ENCODE results near the gene RAB11FIP3.

The RAB11FIP3 gene

DNA sequence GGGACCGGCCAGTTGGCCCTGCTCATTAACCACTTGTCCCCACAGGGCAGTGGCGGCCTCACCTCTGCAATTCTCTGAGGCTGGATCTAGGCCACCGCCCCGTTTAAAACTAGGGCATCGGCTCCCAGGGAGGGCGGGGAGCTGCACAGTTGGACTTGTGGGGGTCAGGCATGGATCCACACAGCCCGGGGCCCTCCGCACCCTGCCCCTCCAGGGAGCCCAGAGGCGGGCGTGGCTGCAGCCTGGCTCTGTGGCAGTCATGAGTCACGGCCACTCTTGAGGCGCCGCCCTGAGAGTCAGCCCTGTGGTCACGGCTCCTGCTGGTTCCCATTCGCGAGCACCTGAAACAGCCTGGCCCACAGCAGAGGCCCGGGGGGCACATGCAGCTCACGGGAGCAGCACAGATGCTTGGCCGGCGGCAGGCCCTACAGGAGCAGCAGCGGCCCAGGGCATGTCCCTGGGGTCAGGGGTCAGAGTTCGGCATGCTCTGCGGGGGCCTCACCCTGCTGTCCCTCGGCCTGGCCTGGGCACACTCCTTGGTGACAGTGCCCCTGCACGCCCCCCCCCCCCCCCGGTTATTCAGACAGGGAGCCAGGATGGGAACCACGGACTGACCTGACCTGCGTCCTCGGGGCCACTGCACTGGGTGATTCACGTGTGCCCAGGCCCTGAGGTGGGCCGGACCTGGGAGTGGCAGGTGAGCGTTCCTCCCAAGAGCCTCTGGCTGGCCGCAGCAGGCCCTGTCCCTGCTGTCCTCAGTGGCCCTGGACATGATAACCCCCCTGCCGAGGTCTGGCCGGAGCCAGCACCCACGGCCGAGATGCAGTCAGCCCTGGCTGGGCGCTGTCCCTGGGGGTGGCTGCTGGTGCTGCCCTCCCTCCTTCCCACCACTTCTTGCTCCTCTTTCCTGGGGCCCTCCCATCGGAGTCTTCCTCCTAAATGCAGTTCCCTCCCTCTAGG, 110.3 kb downstream of the RAB11FIP3 start:
- no peak for DNase-seq

DNA sequence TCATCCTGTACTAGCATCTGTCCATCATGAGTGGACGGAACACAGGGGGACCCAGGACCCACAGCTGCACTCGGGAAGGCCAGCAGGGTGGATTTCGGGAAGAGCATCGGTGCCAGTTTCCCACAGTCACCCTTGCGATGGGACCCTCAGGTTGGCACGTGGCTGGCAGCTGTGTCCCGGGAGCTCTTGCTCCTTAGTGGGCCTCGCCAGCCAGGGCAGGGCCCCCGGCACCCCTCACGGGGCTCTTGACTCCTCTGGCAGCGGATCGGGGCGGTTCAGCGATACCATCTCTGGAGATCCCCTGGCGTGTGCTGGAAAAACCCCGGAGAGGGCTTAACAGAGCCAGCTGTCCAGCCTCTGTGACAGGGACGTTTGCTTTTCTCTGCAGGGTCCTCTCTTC, 111.3 kb downstream of the RAB11FIP3 start:
- no peak for DNase-seq

- DNase-seq = no peak
Measured at GRCh38 chr16:537415-538335, 112.2 kb downstream of the RAB11FIP3 start.

DNA sequence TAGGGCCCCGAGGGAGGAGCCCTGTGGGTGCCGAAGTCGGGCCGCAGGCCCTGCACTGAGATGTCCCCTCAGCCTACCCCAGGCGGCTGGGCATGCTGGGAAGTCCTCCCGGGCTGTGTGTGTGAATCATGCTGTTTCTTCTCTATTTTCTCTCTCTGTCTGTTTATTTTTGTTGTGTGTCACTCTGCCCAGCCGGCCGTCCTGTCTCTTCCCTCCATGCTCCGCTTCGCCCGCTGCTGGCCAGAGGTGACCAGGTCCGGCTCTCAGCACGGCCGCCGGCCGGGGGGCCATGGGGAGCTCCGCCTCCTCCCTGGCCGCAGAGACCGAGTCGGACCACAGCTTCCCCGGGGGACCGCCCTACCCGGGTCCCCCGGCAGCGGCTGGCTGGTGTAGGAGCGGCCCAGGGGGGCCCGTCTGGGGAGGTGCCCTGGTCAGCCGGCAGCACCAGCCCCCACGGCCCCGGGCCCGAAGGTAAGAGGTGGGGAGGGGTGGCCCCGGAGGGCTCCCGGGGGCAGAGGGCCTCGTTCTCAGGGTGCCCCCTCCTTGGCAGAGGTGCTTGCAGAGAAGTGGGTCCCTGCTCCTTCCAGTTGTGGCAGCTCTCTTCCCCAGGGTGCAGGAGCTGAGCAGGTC, 114.6 kb downstream of the RAB11FIP3 start:
- no peak for DNase-seq

DNA sequence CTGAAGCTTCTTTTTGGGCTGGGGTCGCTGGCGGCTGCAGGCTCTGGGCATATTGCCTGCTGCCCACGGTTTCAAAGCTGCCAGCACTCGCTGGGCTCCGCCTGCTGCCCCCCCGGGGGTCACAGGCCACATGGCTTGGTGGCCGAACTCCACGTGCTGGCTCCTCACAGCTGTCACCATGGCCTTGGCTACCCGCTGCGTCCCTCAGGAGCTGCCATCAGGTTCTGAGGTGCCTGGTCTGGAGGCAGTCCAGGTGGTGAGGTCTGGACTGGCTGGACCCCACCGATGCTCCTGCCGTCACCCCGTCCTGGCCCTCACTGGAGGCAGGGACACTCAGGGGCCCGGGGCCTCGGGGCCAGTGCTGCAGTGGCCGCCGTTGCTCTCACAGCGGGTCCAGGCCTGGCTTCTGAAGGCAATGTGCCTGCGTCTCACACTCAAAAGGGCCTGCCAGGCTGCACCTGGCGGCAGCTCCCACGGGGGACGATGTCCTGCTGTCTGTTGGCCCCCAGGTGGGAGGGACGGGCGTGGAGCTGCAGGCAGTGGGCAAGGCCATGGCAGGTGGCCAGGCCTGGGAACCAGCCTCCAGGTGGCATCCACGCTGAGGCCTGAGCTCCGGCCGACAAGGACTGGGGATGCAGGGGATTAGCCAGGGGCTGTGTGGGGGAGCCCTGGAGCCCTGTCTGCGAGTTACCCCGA, 115.3 kb downstream of the RAB11FIP3 start:
- no peak for DNase-seq

DNA sequence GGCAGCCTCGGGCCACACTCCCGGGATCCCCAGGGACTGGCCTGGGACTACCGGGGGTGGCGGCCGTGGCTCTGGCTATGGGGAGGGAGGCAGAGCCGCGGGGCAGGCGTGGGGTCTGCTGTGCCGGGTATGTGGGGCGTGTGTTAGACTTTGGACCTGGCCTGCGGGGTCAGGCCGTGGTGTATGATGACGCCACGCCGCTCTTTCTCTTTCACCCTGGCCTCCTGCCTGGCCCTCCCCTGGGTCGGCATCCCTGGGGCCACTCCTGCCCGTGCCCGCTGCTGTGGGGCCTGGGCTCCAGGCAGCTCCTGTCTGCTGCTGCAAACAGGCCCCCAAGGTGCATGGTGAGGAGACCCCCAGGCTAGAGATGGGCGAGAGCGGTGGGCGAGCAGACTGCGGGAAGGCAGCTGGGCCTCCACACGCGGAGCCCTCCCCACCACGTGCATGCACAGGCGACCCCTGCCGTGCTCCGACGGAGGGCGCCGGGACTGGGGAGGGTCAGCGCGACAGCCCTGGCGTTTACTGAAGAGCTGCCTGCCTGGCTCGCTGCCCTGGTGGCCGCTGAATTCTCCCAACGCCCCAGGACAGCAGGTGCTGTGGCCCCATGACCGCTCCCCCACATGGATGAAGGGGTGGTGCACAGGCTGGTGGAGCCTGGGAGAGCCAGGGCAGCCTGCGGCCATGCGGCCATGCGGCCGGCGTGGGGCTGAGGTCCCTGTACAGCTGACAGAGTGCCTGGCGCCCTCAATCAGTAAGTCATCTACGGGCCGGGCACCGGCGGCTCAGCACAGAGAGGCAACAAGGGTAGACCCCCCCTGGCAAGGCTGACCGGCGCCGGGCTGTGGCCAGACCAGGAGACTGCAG, 118.1 kb downstream of the RAB11FIP3 start:
- DNase-seq = no peak

DNA sequence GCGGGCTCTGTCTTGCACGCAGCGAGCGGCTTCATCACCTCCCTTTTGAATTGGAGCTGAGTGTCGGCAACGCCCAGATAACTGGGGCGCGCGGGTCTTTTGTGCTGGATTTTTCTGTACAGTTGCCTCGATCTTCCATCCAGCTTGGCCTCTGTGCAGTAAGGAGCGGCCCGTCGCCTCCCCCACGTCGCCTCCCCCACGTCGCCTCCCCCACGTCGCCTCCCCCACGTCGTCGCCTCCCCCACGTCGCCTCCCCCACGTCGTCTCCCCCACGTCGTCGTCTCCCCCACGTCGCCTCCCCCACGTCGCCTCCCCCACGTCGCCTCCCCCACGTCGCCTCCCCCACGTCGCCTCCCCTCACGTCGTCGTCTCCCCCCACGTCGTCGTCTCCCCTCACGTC, 119.1 kb downstream of the RAB11FIP3 start:
- DNase-seq = no peak

GRCh38 chr16:546909-547770, 121.7 kb downstream of the RAB11FIP3 start:
- no peak for DNase-seq

DNA sequence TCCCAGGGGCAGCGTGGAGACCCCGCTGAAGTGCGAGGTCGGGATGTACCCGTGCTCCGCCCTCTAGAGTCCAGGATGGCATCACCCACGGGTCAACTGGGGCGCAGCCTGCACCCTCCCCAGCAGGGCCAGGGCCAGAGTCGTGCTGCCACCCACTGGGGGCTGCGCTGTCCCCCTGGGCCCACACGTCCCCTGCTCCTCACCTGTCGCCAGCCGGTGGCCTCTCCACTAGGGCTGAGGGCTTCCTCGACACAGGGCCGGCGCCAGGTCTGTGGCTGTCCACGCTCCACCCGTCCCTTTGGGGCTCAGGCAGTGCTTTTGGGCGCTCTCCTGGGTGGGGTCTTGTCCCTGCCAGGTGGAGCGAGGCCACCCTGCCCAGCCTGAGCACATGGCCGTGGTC, 123.1 kb downstream of the RAB11FIP3 start:
- DNase-seq = no peak

DNA sequence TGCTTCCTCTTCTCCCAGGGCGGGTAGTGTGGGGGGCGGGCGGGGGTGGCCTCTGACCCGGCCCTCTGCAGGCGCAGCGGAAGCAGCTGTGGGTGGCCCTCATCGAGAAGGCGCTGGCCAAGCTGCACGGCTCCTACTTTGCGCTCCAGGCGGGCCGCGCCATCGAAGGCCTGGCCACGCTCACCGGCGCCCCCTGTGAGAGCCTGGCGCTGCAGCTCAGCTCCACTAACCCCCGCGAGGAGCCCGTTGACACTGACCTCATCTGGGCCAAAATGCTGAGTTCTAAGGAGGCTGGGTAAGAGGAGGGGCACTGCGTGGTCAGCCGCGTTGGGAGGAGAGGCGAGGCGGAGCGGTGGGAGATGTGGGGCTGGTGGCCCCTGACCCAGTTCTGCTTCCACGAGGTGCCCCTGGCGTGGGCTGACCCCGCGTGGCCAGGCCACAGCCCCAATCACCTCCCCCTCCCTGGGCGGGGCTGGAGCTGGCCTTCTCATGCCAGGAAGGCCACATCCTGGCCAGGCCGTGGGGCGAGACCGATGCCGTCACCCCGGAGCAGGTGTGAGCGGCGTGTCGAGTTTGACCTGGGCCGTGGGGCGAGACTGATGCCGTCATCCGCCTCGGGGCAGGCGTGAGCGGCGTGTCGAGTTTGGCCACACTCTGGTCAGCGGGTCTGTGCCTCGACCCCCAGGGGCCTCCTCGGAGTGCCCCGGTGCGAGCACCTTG, 124.3 kb downstream of the RAB11FIP3 start:
- DNase-seq = no peak

DNA sequence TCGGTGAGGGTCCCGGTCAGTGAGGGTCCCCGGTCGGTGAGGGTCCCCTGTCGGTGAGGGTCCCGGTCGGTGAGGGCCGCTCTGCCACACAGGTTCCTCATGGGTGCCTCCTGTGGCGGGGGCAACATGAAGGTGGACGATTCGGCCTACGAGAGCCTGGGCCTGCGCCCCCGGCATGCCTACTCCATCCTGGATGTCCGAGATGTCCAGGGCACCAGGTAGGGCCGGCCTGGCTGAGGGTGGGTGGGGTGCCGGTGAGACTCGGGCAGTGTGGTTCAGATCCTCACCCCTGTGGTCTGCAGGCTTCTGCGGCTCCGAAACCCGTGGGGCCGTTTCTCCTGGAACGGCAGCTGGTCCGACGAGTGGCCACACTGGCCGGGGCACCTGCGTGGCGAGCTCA, 125.8 kb downstream of the RAB11FIP3 start:
- no peak for DNase-seq

DNA sequence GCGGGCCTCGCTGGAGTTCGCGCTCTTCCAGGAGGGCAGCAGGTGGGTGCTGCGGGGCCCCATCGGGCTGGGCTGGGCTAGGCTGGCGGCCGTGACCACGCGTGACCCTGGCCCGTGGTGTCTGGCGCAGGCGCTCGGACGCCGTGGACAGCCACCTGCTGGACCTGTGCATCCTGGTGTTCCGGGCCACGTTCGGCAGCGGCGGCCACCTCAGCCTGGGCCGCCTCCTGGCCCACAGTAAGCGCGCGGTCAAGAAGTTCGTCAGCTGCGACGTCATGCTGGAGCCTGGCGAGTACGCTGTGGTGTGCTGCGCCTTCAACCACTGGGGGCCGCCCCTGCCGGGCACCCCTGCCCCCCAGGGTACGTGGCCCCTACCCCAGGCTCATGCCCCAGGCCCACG, 126.7 kb downstream of the RAB11FIP3 start:
- no peak for DNase-seq

DNA sequence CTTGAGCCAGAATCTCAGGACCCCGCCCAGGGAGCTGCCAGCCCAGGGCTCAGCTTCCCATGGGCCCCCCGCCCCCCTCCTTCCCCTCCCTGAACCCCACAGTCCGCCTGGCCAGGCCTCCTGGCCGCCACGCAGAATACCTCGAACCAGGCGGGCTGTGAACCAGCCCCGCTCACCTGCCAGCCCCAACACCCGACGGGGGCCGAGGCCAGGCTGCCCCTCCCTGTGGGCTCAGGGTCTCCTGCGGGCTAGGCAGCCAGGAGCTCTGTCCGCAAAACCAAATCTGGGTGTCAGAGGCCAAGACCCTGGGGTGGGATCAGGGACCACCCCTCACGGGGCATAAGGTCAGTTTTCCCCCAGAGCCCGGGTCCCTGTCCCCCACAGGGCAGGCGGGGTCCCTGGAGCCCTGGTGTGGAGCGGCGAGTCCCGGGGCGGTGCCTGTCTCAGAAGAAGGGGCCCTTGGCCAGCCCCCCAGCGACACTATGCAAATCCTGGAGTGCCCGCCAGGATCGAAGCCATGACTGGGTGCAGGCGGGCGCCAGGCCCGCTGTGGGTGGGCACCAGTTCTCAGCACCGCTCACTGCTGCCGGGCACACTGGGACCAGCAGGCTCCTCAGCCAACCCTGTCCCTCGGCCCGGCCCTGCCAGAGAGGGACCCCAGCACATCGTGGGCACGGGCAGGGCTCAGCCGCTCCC, 128.3 kb downstream of the RAB11FIP3 start:
- no peak for DNase-seq

DNA sequence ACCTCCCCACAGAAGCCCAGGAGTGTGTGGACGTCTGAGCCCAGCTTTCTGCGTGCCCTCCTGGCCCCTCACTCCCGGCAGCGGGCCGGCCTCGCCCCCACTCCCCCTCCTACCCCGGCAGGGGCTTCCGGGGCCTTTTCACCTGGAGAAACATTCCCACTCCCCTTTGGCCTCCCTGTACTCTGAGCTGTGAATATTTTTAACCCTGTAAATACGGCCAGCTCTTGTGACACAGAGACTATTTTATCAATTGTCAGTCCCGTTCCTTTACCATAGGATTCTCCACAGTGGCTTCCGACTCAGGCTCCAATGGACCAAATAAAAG, 128.8 kb downstream of the RAB11FIP3 start:
- no peak for DNase-seq

- DNase-seq = no peak
Measured at GRCh38 chr16:554640-555365, 129.4 kb downstream of the RAB11FIP3 start.

DNA sequence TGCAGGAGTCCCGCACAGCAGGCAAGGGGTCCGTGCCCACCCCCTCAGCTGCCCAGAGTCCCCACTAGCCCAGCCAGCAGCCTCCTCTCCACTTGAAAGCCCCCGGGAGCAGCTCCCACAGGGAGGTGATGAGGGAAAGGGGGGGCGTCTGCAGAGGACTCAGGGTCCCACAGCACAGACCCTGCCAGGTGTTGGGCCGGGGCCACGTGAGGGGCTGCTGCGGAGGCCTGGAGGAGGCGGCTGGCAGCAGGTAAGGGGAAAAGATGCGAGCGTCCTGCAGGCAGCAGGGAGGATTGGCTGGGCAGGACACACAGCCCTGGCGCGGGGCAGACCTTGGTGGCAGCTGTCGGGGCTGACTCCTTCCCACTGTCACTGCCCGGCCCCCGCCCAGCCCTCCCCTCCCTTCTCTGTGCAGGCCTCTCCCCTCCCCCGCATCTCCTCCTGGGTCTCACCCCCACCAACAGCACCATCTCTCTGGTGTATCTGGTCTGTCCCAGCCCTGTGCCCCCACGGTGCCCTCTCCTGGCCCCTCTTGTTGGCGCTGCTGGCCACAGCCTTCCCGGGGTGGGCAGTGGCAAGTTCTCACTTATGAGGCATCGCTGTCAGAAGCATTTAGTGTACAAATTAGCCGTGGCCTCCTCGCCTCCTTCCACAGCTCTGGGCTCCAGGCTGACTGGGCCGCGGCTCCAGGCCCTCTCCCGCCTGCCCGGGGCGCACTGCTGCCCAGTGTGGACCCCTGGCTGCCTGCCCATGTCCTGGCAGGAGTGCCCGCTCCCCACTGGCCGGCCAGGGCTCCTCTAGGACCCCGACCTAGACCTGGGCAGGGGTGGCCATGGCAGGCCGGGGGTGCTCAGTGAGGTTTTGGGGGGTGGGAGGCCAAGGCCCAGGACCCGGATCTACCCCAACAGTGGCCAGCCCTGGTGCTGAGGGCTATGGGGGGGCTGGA, 130.4 kb downstream of the RAB11FIP3 start:
- no peak for DNase-seq

DNA sequence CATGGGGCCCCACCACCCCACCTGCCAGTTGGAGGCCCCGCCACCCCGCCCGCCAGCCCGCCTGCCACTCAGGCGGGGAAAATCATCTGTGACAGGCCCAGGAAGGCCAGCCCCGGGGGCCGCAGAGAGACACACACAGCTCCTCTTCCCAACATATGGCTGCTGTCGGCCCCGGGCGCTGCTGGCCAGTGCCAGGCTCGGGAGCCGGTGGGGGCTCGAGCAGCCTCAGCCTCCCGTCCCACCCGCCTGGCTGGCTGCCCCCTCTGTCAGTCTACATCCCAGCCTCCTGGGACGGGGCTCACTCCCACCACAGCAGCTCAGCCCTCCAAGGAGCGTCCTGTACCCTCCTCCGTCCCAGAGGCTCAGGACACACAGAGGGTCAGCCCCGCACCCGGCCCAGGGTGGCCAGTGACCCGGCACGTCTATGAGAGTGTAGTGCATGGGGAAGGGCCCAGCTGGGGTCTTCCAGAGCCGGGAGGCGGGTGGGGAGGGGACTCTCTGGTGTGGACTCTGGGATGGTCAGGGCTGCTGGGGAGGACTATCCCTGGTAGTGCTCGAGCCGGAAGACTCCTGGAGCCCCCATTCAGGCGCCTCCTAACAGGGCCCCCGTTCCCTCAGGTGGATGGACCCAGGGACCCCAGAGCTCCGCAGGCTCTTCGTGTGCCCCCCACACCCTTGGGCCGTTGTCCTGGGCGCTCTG, 131.2 kb downstream of the RAB11FIP3 start:
- no peak for DNase-seq

Measured in NCI-H2081 treated with DMSO at 0.1 percent for 48 hours (cell line).